Right lobe of liver (tissue), 6 donors: Measurements from ENCODE around the gene STXBP2. TPM values are rescaled to one million over a fixed set of nuclear protein-coding genes. Genes with fewer than 3 reads are reported as not detected.

Source experiments
- ATAC-seq, 4 donors: fragments of 200-7000 bp; cut with Tn5 transposase; one replicate each; pipeline ENCODE4 v1.9.1; 2020; ENCODE audit warnings: mild to moderate bottlenecking in 4 of 4, moderate library complexity in 4 of 4
- DNase-seq, 3 donors: peaks; one replicate each; pipeline ENCODE4 v3.0.0-alpha.2; 2020
- H3K27ac ChIP-seq, 3 donors: fragments of 200-600 bp; one replicate each; pipeline ENCODE4 v1.8.0; 2022
- H3K27me3 ChIP-seq, 2 donors: fragments of 200-600 bp; one replicate each; pipeline ENCODE4 v1.8.0; 2022
- H3K36me3 ChIP-seq, 4 donors: fragments of 200-600 bp; sonication (generic) in 1 of 4; one replicate each; pipeline versions ENCODE4 v1.5.1 to v1.8.0; 2017 to 2022; ENCODE audit warnings: control low read depth in 1 of 4
- H3K4me1 ChIP-seq, 4 donors: fragments of 200-600 bp; sonication (generic) in 1 of 4; one replicate each; pipeline versions ENCODE4 v1.5.1 to v1.8.0; 2017 to 2022; ENCODE audit warnings: control low read depth in 1 of 4
- H3K4me3 ChIP-seq, 3 donors: fragments of 200-600 bp; one replicate each; pipeline ENCODE4 v1.8.0; 2022
- H3K9me3 ChIP-seq, 4 donors: fragments of 200-600 bp; sonication (generic) in 1 of 4; one replicate each; pipeline versions ENCODE4 v1.5.1 to v1.8.0; 2017 to 2022; ENCODE audit warnings: control low read depth in 1 of 4
- POLR2A ChIP-seq: fragments of 450-650 bp; IDR thresholded peaks from one replicate; pipeline ENCODE4 v1.6.1; 2017; ENCODE audit warnings: antibody characterized with exemption, mild to moderate bottlenecking
- WGBS: methylation state at CpG from one replicate; pipeline ENCODE4 v1.1.6; 2018; ENCODE audit warnings: low coverage, low lambda C conversion rate; ENCODE audit not compliant: insufficient coverage; ENCODE audit errors: missing lambda C conversion rate; 5-methylcytosine and 5-hydroxymethylcytosine counted together
- intact Hi-C, 2 donors: fragments of 100-400 bp; cut with DNase I; formaldehyde crosslinking; loops; one replicate each; pipeline versions ENCODE4 v1.11.2 to v1.14.1; 2022
- total RNA-seq, 6 experiments: library from RNA; depleted of rRNA in 2 of 6; stranded (reverse); fragments of >200 nt in 2 of 6; fragmentation: NEBNext Ultra II Directional in 3 of 6; extraction: Animal tissue kit (Norgen Biotek cat#: 25700) in 3 of 6; gene quantifications; one replicate each; pipeline versions ENCODE4 v1.1.0 to v1.2.4, GENCODE V29; 2016 to 2023
- TF ChIP-seq, protein P1 (sequence below), 4 donors: fragments of 200-600 bp in 3 of 4; fragments of 450-650 bp in 1 of 4; IDR thresholded peaks; one replicate each; pipeline versions ENCODE4 v1.5.1 to v1.8.0; 2016 to 2022; ENCODE audit warnings: antibody characterized with exemption in 4 of 4, mild to moderate bottlenecking in 2 of 4
- donor health status: DM: no; HTN: yes; CAD: no.
- donor health status: DM: no; HTN: no; CAD: no.
- donor health status: DM: no; HTN: no; CAD: no.
- donor health status: DM: no; HTN: yes; CAD: no.
- donor health status: DM: no; HTN: yes; CAD: no.

Gene STXBP2
- total RNA-seq, 6 experiments from 2014 or later: 27.5 to 45.7 (median 39.1) TPM

DNA sequence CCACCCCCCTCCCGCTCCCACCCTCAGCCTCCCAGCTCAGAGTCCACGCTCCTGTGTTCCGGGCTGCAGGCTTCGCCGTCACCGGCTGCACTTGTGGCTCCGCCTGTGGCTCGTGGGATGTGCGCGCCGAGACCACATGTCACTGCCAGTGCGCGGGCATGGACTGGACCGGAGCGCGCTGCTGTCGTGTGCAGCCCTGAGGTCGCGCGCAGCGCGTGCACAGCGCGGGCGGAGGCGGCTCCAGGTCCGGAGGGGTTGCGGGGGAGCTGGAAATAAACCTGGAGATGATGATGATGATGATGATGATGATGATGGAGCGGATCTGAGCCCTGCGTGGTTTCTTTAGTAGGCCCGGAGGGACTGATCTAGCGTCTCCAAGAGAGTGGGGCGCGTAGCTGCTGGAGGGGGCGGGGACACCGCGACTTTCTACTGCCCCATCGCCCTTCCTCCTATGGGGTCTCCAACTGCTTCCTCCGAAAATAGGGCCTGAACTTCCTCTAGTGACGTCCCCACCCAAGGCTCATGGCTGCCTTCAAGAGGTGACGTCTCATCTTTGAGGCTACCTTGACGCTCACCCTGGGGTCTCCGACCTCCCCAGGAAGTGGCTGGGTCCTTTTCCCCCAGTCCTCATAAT is 33.4 kb downstream of the STXBP2 start:
- Histone ChIP-seq H3K36me3 (no peaks in the 10 kb centered on the region), H3K27ac (no peak overlapping the region), H3K27me3 (no peaks in the 10 kb centered on the region), H3K9me3 (no peaks in the 10 kb centered on the region), H3K4me1 (no peaks in the 10 kb centered on the region), H3K4me3 (no peak overlapping the region)
- intact Hi-C loops: no loop called here
- WGBS: 3% methylated on average over 13 of the region's 43 CpGs
- DNase-seq (no peak), ATAC-seq (peak in 1 of 4 donors; percentile 19)
- TF ChIP-seq, protein P1, sequence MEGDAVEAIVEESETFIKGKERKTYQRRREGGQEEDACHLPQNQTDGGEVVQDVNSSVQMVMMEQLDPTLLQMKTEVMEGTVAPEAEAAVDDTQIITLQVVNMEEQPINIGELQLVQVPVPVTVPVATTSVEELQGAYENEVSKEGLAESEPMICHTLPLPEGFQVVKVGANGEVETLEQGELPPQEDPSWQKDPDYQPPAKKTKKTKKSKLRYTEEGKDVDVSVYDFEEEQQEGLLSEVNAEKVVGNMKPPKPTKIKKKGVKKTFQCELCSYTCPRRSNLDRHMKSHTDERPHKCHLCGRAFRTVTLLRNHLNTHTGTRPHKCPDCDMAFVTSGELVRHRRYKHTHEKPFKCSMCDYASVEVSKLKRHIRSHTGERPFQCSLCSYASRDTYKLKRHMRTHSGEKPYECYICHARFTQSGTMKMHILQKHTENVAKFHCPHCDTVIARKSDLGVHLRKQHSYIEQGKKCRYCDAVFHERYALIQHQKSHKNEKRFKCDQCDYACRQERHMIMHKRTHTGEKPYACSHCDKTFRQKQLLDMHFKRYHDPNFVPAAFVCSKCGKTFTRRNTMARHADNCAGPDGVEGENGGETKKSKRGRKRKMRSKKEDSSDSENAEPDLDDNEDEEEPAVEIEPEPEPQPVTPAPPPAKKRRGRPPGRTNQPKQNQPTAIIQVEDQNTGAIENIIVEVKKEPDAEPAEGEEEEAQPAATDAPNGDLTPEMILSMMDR (IDR thresholded peaks at IDR 0.05): no peak
- no peak for TF ChIP-seq POLR2A

DNA sequence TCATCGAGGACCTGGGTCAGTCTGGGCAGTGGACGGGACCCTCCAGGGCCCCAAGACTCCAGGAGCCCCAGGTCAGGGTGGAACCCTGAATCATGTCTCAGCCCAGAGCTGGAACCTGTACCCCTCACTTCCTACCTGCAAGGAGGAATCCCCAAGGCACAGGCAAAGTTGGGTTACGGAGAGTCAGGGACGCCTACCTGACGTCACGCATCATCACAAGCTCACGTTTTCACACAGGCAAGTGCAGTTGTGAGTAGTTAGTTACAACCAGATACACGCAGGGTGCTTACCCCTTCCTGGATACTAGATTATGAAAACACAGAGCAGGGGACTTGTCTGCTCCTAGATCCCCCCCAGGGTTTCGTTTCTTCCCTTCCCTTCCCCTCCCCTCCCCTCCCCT is 33.9 kb downstream of the STXBP2 start:
- WGBS: 31% methylated on average over 4 of the region's 9 CpGs
- ATAC-seq (no peak), DNase-seq (no peak)
- H3K27ac ChIP-seq: no peak overlapping the region
- H3K4me1 ChIP-seq: no peaks in the 10 kb centered on the region
- TF ChIP-seq, protein P1 (IDR thresholded peaks at IDR 0.05): no peak
- no peak for TF ChIP-seq POLR2A
- intact Hi-C loops: no loop called here
- no peaks in the 10 kb centered on the region for H3K27me3 ChIP-seq
- no peak overlapping the region for H3K4me3 ChIP-seq
- H3K9me3 ChIP-seq: no peaks in the 10 kb centered on the region
- no peaks in the 10 kb centered on the region for H3K36me3 ChIP-seq

DNA sequence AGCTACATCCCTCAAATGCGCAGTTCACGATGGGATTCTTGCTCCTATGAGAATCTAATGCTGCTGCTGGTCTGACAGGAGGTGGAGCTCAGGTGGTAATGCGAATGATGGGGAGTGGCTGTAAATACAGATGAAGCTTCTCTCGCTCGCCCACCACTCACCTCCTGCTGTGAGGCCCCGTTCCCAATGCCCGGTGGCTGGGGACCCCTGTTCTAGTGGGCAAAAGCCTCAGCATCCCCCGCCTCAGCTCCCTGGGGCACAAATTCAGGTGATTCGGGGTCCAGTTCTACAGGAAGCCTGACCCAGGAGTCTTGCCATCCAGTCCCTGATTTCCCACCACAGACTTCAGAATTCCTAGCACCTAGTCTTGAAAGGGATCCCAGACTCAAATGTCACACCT is 35.6 kb downstream of the STXBP2 start:
- Histone ChIP-seq H3K27ac (no peak overlapping the region), H3K4me1 (no peaks in the 10 kb centered on the region), H3K9me3 (no peaks in the 10 kb centered on the region), H3K4me3 (no peak overlapping the region), H3K36me3 (no peaks in the 10 kb centered on the region), H3K27me3 (no peaks in the 10 kb centered on the region)
- ATAC-seq (no peak), DNase-seq (no peak)
- no peak for TF ChIP-seq POLR2A
- TF ChIP-seq, protein P1 (IDR thresholded peaks at IDR 0.05): no peak
- WGBS: 46% methylated on average over 6 of the region's 9 CpGs
- intact Hi-C loops: no loop called here

DNA sequence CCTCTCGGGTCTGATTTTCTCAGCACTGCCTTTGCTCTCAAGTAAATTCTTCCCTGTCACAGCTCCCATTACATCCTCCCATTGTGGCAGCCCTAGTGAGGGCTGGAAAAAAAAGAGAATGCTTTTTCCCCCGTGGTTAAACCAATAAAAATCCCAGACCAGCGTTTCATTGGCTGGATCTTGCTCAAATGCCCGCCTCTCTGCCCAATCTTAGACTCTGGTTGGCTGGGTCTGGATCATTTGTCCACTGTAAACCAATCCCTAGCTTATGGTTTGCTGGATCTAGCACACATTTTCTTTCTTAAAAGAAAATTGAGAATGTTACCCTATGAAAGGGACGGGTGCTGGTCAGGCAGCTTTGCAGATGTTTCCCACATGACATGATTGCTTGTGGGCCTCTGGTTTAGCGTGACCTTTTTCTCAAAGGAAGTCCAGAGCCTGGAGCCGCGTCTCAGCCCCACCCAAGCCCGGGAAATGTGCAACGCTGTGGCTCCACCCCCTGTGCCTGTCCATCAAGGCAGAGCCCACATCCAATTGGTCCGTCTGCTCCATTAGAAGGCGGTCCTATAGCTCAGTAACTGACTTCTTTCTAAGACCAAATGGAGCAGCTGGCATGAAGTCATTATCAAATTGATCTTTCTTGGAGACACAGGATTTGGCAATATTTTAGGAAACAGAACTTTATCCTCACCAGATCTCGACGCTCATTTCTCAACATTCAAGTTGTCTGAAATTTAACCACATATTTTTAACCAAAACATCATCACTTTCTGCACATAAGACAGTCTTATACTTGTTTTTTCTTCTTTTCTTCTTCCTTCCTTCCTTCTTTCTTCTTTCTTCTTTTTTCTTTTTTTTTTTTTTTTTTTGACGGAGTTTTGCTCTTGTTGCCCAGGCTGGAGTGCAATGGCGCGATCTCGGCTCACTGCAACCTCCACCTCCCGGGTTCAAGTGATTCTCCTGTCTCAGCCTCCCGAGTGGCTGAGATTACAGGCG is 37.4 kb downstream of the STXBP2 start:
- H3K27ac ChIP-seq: no peak overlapping the region
- no peaks in the 10 kb centered on the region for H3K9me3 ChIP-seq
- TF ChIP-seq POLR2A: no peak
- TF ChIP-seq, protein P1 (IDR thresholded peaks at IDR 0.05): no peak
- DNase-seq (peak; percentile 67 to 78 (median 73)), ATAC-seq (peak; percentile 77 to 93 (median 82))
- H3K4me3 ChIP-seq: no peak overlapping the region
- intact Hi-C loops: loop anchor here (5.0 kb wide), 2 partner anchors 102 to 107 kb away; no protein-coding TSS in a partner anchor
- no peaks in the 10 kb centered on the region for H3K36me3 ChIP-seq
- WGBS: 33% methylated on average over 15 of the region's 21 CpGs
- no peaks in the 10 kb centered on the region for H3K4me1 ChIP-seq
- no peaks in the 10 kb centered on the region for H3K27me3 ChIP-seq
